NCI-H2081 (cell line): ENCODE measurements around the gene GBX1.
A peak's percentile ranks its signal among the peaks of the same experiment; 100 is the strongest.

Experiments
- DNase-seq, 2 experiments: peaks; one replicate each; lab custom pipeline; 2025; lab: John Stamatoyannopoulos, UW

The GBX1 gene

GRCh38 chr7:151167197-151167961 lies at the start of gene GBX1:
Gene GBX1 (minus strand): TSS chr7:151167694. CDS start chr7:151167548, 146 bp downstream.
- peak; percentile 15 to 23 for DNase-seq

DNA sequence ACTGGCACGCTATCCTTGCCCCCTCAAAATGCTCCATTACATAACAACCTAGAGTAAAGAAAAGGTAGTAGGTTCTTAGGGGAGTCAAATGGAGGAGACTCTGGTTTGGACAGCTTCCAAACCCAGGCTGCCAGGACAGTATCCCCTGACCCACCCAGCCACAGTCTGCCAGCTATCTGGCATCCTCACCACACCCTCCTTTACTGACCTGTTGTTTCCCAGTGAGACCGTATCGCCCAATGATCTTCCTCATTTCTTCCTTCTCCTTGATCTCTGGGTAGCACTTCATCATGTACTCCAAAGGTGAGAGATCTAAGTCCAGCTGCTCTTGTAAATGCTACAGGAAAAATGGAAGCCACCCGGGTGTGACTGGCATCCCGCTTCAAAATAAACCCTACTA lies 47.9 kb upstream of the GBX1 start:
- no peak for DNase-seq

- no peak for DNase-seq
Measured at GRCh38 chr7:151213826-151214225, 46.3 kb upstream of the GBX1 start.

DNA sequence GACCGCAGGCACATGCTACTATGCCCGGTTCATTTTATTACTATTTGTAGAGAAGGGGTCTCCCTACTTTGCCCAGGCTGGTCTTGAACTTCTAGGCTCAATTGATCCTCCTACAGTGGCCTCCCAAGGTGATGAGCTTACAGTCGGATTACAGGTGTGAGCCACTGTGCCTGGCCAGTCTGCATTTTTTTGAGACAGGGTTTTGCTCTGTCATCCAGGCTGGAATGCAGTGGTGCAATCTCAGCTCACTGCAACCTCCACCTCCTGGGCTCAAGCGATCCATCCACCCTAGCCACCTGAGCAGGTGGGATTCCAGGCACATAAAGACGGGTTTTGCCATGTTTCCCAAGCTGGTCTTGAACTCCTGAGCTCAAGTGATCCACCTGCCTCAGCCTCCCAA lies 45.1 kb upstream of the GBX1 start:
- DNase-seq = no peak

- no peak for DNase-seq
Measured at GRCh38 chr7:151211155-151211772, 43.8 kb upstream of the GBX1 start.

DNA sequence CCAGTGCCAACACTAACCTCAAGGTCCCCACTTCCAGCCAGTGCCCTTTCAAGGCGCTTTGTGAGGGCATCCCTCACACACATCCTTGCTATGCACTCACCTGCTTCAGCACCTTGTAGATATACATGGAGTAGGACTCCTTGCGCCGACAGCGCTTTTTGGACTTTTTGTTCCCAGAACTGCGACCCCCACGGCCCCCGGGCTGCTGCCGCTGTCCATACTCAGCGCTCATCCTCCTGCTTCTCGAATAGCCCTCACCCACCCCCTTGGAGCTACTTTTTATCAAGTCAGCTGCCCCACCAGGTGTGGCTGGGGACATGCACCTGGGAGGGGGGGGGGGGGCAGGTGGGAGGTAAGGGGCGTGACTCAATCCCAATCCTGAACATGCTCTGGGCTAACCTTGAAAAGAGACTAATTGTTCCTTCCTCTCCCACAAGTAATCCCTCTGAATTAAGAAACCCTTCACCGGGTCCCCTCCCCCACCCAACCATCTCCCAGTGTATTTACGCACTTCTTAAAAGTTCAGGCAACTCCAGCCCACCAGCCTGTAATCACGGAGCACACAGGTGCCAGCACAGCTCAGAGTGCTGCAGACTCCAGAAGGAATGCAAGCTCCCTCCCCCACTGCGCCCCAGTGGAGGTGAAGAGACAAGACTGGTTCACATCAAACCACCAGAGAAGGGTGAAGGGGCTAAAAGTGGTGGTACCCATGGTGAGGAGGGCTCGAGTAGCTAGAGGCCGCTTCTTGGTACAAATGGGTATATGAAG lies 42.8 kb upstream of the GBX1 start, which contains the start of gene H2BK1:
Gene H2BK1 (minus strand): TSS at position 402 of the 768 bp plus-strand sequence. CDS start 170 bp downstream, at position 232.
- DNase-seq = no peak

GRCh38 chr7:151209588-151209987 lies 42.1 kb upstream of the GBX1 start:
- no peak for DNase-seq

GRCh38 chr7:151208253-151208862 lies 40.9 kb upstream of the GBX1 start:
- DNase-seq = no peak

DNA sequence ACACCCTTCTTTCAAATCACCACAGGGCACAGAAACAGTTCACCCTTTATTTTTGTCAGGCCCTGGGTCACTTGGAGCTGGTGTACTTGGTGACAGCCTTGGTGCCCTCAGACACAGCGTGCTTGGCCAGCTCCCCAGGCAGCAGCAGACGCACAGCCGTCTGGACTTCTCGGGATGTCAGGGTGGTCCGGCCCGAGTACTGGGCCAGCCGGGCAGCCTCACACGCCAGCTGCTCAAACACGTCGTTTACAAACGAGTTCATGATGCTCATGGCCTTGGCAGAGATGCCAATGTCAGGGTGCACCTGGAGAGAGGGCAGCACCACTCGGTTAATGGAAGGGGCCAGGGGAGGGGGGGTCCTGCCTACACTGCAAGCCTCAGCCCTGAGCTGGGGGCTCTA lies 40.3 kb upstream of the GBX1 start:
- DNase-seq = no peak

GRCh38 chr7:151207315-151207714 lies 39.8 kb upstream of the GBX1 start:
- no peak for DNase-seq

DNA sequence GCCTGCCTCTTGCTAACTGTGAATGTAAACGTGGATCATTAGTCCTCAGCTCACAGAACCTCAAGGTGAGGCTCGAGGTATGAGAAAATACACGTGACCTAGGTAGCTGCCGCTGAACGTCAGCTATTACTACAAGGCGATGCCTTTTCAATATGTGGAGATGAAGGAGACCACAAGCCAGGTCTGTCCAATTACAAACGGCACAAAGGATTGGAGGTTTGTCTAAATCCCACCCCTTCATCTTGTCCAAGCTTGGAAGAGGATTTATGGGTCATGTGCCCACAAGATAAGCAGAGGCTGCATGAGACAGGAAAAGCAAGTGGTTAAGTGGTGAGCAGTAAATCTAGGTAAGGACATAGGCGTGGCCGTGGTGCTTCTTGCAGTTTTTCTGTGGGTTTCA lies 39.4 kb upstream of the GBX1 start:
- no peak for DNase-seq

DNA sequence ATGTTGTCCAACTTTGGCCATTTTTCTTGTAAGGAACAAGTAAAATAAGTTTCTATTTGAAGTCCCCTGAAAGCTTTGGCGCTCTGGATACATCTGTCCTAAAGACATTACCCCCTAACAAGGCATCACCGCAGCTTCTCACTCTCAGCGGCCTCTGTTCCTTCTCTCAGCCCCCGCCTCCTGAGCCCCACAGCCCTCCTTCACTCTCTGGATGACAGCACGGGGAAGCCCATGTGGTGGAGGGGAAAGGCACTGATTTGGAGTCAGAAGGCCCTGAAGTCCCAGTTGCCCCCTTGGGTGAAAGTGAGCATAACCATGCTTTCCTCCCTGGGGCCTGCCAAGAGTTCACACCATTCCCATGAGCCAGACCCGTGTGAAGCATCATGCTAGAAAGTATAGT lies 38.2 kb upstream of the GBX1 start:
- DNase-seq = no peak

DNA sequence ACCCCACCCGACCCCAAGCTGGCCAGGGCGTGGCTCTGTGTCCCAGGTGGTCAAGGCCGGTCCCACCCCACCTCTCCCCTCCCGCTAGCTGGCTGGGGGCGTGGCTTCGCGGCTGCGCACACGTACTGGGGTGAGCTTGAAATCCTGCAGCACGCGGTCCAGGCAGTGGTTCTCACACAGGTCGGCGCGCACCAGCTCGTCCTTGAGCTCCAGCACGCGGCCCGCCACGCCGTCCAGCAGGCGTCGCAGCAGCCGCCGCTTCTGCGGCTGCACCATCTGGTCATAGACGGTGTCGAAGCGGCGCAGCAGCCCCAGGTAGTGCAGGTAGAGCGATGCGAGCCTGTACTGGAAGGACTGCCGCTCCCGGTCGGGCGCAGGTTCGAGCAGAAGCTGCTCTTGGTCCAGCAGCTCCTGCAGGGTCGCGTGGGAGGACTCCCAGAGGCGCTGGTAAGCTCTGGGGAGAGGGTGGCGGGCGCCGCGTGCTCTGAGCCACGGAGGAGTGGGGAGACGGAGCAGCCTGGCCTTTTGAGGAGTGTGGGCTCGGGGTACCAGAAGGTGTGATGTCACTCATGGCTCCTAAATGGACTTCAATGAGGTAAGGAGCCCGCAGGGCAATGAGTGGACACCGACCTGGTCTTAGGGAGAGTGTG lies 37.0 kb upstream of the GBX1 start:
- DNase-seq = no peak

DNA sequence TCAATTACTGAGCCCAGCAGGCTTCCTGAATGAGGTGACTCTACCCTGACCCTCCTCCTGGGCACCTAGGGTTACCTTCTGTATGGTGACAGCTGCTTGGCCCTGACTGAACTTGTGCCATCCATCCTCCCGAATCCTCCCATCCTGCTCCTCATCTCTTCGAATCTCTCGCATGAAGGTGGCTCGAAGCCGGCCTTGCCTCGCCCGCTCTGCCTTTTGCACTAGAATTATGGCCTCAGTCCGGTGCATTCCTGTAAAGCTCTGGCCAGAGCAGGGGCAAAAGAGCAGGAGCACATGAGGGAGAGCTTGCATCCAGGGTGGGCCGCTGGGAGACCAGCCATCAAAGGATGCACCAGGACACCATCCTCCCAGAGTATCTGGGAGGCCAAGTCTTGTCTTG lies 35.3 kb upstream of the GBX1 start:
- no peak for DNase-seq

DNA sequence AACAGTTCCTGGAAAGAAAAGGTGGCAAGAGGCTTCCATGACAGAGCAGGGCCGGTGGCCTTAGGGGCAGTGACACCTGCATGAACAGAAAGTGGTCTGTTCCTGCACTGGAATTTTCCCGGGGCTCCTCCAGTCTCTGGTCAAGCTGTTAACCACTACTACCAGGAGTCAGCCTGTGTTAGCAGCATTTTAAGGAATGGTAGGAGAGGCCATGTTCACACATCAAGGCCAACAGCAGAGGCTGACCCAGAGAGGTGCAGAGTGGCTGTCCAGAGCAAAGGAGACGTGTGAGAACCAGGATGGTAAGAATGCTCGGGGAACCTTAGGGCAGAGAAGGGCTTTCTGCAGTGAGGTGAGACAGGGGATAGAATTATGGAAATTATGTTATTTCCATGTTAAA lies 34.3 kb upstream of the GBX1 start:
- no peak for DNase-seq

DNA sequence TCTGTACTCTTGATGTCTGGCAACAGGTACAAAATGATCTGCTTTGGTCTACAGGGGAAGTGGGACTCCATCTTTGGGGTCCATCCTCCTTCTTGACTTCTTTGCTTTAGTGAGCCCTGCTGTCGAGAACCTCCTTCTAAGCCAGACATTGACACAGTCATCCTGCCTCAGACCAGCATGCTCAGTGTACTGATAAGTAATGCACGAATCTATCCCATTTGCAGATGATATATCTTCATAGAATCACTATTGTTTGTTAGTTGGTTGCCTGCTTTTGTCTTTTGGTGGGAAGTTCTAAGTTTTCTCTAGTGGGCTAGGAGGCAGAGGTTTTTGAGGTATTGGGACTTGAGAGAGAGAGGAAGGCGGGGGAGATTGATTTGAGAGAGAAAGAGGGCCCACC lies 33.9 kb upstream of the GBX1 start:
- DNase-seq = no peak

DNA sequence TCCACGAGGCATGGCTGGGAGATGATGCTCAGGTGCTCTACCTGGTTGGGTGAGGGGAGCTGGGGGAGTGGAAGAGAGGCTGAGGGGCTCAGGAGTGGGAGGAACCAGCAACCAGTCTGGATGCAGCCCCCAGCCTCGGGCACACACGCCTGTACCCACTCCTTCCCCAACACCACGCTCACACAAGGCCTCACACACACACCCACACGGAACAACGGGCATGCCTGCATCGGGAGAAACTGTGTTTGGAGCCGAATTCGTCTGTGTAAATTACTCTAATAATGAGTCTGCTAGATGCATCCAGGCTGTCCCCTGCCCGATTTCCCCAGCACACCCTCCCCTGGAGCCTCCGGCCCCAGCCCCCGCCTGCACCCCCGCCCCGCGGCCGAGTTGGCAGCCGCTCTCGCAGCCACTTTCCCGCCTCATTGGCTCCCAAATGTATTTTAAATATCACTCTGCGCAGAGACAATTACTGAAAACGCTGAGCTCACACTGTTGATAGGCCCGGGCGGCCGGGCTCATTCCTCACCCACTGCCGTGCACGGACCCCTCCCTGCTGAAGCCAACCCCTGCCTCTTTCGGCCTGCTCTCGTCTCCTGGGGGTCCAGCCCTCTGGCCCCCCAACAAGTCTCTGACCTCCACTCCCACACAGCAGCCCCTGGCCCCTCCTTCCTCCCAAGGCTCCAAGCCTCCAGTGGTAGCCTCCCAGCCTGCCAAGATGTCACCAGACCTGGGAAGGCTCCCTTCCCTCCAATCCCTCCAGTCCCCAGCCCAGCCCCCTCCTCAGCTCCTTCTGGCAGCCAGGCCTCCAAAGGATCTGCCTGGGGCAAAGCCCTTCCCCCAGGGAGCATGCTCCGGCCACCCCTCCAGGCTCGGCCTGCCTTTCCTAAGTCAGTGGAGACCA lies 31.7 kb upstream of the GBX1 start:
- peak; percentile 71 to 81 for DNase-seq

DNA sequence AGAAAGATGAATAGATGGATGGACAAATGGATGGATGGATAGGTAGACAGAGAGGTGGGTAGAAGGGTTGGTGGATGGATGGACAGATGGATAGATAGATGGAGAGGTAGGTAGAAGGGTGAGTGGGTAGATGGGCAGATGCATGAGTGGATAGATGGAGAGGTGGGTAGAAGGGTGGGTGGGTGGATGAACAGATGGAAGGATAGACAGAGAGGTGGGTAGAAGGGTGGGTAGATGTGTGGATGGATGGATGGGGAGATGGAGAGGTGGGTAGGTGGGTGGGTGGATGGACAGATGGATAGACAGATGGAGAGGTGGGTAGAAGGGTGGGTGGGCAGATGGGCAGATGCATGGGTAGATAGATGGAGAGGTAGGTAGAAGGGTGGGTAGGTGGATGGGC lies 30.4 kb upstream of the GBX1 start:
- no peak for DNase-seq

DNA sequence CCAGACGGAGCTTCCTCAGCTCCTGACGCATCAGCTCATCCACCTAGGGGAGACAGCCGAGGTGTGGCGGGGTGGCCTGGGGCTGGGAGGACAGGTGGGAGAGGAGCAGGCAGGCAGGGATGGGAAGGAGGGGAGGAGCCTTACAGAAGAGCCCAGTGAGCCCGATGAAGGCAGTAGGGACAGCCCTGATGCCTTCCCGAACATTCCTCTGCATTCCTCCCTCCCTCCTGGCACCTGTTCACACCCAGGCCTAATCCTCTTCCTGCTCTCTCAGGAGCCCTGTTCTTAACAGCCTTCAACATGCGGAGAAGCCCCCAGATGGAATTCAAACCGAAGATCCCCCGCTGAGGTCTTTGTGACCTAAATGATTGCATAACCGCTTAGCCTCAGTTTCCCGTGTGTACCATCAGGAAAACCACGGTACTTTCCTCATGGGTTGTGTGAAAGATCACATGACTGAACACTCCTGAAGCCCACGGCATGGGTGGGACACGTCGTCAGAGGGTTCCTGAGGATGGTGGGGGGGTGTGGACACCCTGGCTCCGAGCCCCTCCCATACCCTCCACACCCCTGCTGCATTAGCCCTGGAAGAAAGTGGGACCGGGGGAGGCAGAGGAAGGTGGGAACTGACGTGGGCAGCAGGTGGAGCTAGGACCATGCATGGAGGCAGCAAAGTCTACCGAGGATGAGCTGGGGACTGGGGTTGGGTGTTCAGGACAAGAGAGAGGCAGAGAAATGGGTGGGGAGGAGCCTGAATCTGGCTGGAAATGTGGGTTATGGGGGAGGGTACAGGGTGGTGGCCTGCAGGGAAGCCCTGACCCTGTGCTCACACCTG lies 28.3 kb upstream of the GBX1 start:
- DNase-seq = no peak

DNA sequence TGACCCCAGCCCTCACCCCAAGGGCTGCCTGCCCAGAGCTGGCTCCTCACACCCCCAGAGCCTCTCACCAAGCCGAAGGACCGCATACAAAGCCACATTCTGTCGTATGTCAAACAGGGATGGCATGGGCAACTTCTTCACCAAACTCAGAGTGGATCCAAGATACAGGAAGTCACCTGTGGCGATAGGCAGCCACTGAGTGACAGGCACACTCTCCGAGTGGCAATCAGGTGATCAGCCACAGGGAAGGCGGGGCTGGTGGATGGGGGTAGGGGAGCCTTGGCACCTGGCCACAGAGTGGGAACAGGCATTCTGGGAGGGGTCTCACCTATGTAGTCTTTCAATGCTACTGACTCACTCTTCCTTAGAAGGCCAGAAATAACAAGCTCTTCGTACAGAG lies 26.7 kb upstream of the GBX1 start:
- no peak for DNase-seq
